Mesenchymal stem cell (in vitro differentiated cells and primary cell): Measurements from ENCODE around the gene JPH2.

Source experiments
- DNase-seq: peaks from one replicate; pipeline ENCODE4 v3.0.0-alpha.2; 2013
- H2AFZ ChIP-seq: one replicate; pipeline ENCODE4 v1.6.1; 2013; ENCODE audit warnings: low read depth, mild to moderate bottlenecking, control low read depth, inconsistent platforms, low read length, moderate library complexity
- H2AK5ac ChIP-seq: 2 replicates; pipeline ENCODE4 v1.6.1; 2013; ENCODE audit warnings: low read length, moderate library complexity, mild to moderate bottlenecking, inconsistent platforms; ENCODE audit not compliant: severe bottlenecking
- H2BK120ac ChIP-seq: one replicate; pipeline ENCODE4 v1.6.1; 2013; ENCODE audit warnings: low read depth, mild to moderate bottlenecking, inconsistent platforms, low read length, moderate library complexity
- H2BK12ac ChIP-seq, 2 experiments: one replicate each; pipeline ENCODE4 v1.6.1; 2013; ENCODE audit warnings: inconsistent platforms in 2 of 2, low read length in 2 of 2, mild to moderate bottlenecking in 2 of 2, moderate library complexity in 2 of 2, control low read depth in 1 of 2
- H2BK15ac ChIP-seq: one replicate; pipeline ENCODE4 v1.6.1; 2013; ENCODE audit warnings: mild to moderate bottlenecking, low read depth, inconsistent platforms; ENCODE audit not compliant: poor library complexity, severe bottlenecking
- H2BK5ac ChIP-seq: 2 replicates; pipeline ENCODE4 v1.6.1; 2013; ENCODE audit warnings: low read depth, mild to moderate bottlenecking, low read length, control low read depth, inconsistent platforms; ENCODE audit not compliant: poor library complexity, severe bottlenecking
- H3K14ac ChIP-seq, 2 experiments: one replicate each; pipeline ENCODE4 v1.6.1; 2013; ENCODE audit warnings: inconsistent platforms in 2 of 2, low read length in 2 of 2, control low read depth in 1 of 2, mild to moderate bottlenecking in 1 of 2, moderate library complexity in 1 of 2
- H3K18ac ChIP-seq, 2 experiments: one replicate each; pipeline ENCODE4 v1.6.1; 2013; ENCODE audit warnings: inconsistent platforms in 2 of 2, low read length in 2 of 2, control low read depth in 1 of 2, low read depth in 1 of 2, mild to moderate bottlenecking in 1 of 2
- H3K23ac ChIP-seq, 2 experiments: one replicate each; pipeline ENCODE4 v1.6.1; 2013; ENCODE audit warnings: inconsistent platforms in 2 of 2, low read length in 2 of 2, mild to moderate bottlenecking in 2 of 2, moderate library complexity in 2 of 2, control low read depth in 1 of 2
- H3K27ac ChIP-seq: 2 replicates; pipeline ENCODE4 v1.5.1; 2013; ENCODE audit warnings: mild to moderate bottlenecking, moderate library complexity, low read length, control low read depth, inconsistent platforms; ENCODE audit not compliant: poor library complexity, severe bottlenecking
- H3K27me3 ChIP-seq, 2 experiments: 2 replicates each; pipeline versions ENCODE4 v1.6.1 to v1.7.0; 2013; ENCODE audit warnings: low read length in 2 of 2, mild to moderate bottlenecking in 2 of 2, moderate library complexity in 2 of 2, control low read depth in 1 of 2, inconsistent platforms in 1 of 2; ENCODE audit not compliant: control insufficient read depth in 1 of 2, insufficient read depth in 1 of 2
- H3K36me3 ChIP-seq, 2 experiments: 2 replicates each; pipeline versions ENCODE4 v1.6.1 to v1.7.0; 2013; ENCODE audit warnings: low read length in 2 of 2, control low read depth in 1 of 2, inconsistent platforms in 1 of 2, low read depth in 1 of 2, mild to moderate bottlenecking in 1 of 2; ENCODE audit not compliant: insufficient read depth in 2 of 2, control insufficient read depth in 1 of 2
- H3K4ac ChIP-seq, 2 experiments: one replicate each; pipeline ENCODE4 v1.6.1; 2013; ENCODE audit warnings: inconsistent platforms in 2 of 2, low read length in 2 of 2, mild to moderate bottlenecking in 2 of 2, moderate library complexity in 2 of 2, control low read depth in 1 of 2, low read depth in 1 of 2
- H3K4me1 ChIP-seq: 2 replicates; pipeline ENCODE4 v1.6.1; 2013; ENCODE audit warnings: low read depth, low read length, control low read depth; ENCODE audit not compliant: control insufficient read depth, insufficient read depth
- H3K4me2 ChIP-seq: 2 replicates; pipeline ENCODE4 v1.6.1; 2013; ENCODE audit warnings: low read length, mild to moderate bottlenecking, inconsistent platforms; ENCODE audit not compliant: poor library complexity, severe bottlenecking
- H3K4me3 ChIP-seq, 2 experiments: 2 replicates each; pipeline versions ENCODE4 v1.5.1 to v1.7.0; 2013; ENCODE audit warnings: low read length in 2 of 2, mild to moderate bottlenecking in 2 of 2, control low read depth in 1 of 2, low read depth in 1 of 2; ENCODE audit not compliant: insufficient read depth in 1 of 2
- H3K79me1 ChIP-seq: replicated peaks from 2 replicates; pipeline ENCODE4 v1.6.1; 2013; ENCODE audit warnings: mild to moderate bottlenecking, control low read depth, low read length, inconsistent platforms; ENCODE audit not compliant: poor library complexity, severe bottlenecking
- H3K9ac ChIP-seq: 2 replicates; pipeline ENCODE4 v1.7.0; 2013; ENCODE audit warnings: mild to moderate bottlenecking, low read length, moderate library complexity
- H3K9me3 ChIP-seq: 2 replicates; pipeline ENCODE4 v1.7.0; 2013; ENCODE audit warnings: mild to moderate bottlenecking, low read length; ENCODE audit not compliant: control insufficient read depth
- H4K8ac ChIP-seq: one replicate; pipeline ENCODE4 v1.6.1; 2013; ENCODE audit warnings: inconsistent platforms, mild to moderate bottlenecking, low read length, moderate library complexity
- H4K91ac ChIP-seq: one replicate; pipeline ENCODE4 v1.6.1; 2013; ENCODE audit warnings: mild to moderate bottlenecking, low read length, inconsistent platforms
- WGBS: methylation state at CpG from one replicate; pipeline ENCODE4 v1.1.7; 2013; ENCODE audit warnings: mixed read lengths; 5-methylcytosine and 5-hydroxymethylcytosine counted together

JPH2 gene

GRCh38 chr20:44159125-44159524 is 27.9 kb downstream of the JPH2 start:
- Histone ChIP-seq H3K9me3 (no peaks in the 10 kb centered on the region), H3K27ac (no peak overlapping the region)

GRCh38 chr20:44157061-44157460 is 29.9 kb downstream of the JPH2 start:
- Histone ChIP-seq H2BK15ac (no peak overlapping the region), H3K79me1 (no peaks in the 10 kb centered on the region), H2AK5ac (no peak overlapping the region), H3K18ac (no peak overlapping the region), H2BK120ac (no peak overlapping the region), H2BK12ac (no peak overlapping the region), H3K23ac (no peak overlapping the region), H3K27me3 (peaks cover 0 to 63% of the 10 kb centered on the region in 2 experiments), H3K4ac (no peak overlapping the region), H3K36me3 (peaks cover 0 to 10% of the 10 kb centered on the region in 2 experiments), H3K14ac (no peak overlapping the region), H4K8ac (no peak overlapping the region), H3K27ac (no peak overlapping the region), H3K4me1 (peaks cover 1% of the 10 kb centered on the region), H3K9ac (no peak overlapping the region), H3K4me3 (no peak overlapping the region), H4K91ac (no peak overlapping the region), H3K4me2 (no peak overlapping the region), H2BK5ac (no peak overlapping the region), H2AFZ (no peak overlapping the region), H3K9me3 (no peaks in the 10 kb centered on the region)
- DNase-seq = no peak
- 98% methylated on average over 5 of the region's 5 CpGs for WGBS

More at GRCh38 chr20:44159125-44159524, 27.9 kb downstream of the JPH2 start:
- Histone ChIP-seq H2BK5ac (no peak overlapping the region), H3K27me3 (peaks cover 0 to 78% of the 10 kb centered on the region in 2 experiments), H2AK5ac (no peak overlapping the region), H3K36me3 (peaks cover 0 to 10% of the 10 kb centered on the region in 2 experiments), H2AFZ (no peak overlapping the region), H2BK15ac (no peak overlapping the region), H2BK120ac (no peak overlapping the region), H3K4me3 (no peak overlapping the region), H3K18ac (no peak overlapping the region), H3K4ac (no peak overlapping the region), H2BK12ac (no peak overlapping the region), H4K91ac (no peak overlapping the region), H3K79me1 (no peaks in the 10 kb centered on the region), H3K14ac (no peak overlapping the region), H4K8ac (no peak overlapping the region), H3K4me2 (no peak overlapping the region), H3K9ac (no peak overlapping the region), H3K23ac (no peak overlapping the region), H3K4me1 (peaks cover 1% of the 10 kb centered on the region)
- WGBS = 96% methylated on average over 2 of the region's 2 CpGs
- DNase-seq = no peak

- Histone ChIP-seq H2AFZ (no peak overlapping the region), H4K8ac (no peak overlapping the region), H3K4me1 (peaks cover 1% of the 10 kb centered on the region), H2AK5ac (no peak overlapping the region), H4K91ac (no peak overlapping the region), H3K23ac (no peak overlapping the region), H3K36me3 (peaks cover 0 to 2% of the 10 kb centered on the region in 2 experiments), H3K79me1 (peaks cover 2% of the 10 kb centered on the region), H2BK120ac (no peak overlapping the region), H2BK5ac (no peak overlapping the region), H3K4me3 (no peak overlapping the region), H2BK12ac (no peak overlapping the region), H3K18ac (no peak overlapping the region), H3K9ac (peak overlapping the region; percentile 8), H3K27ac (no peak overlapping the region), H3K9me3 (no peaks in the 10 kb centered on the region), H3K27me3 (peaks cover 0 to 48% of the 10 kb centered on the region in 2 experiments), H3K14ac (peak overlapping the region in 1 of 2 experiments; percentile 69), H2BK15ac (no peak overlapping the region), H3K4ac (no peak overlapping the region), H3K4me2 (no peak overlapping the region)
- peak; percentile 7 for DNase-seq
- 67% methylated on average over 6 of the region's 7 CpGs for WGBS
Measured at GRCh38 chr20:44154521-44155001, 32.4 kb downstream of the JPH2 start.

GRCh38 chr20:44153636-44154043 is 33.3 kb downstream of the JPH2 start:
- Histone ChIP-seq H4K8ac (no peak overlapping the region), H2AFZ (no peak overlapping the region), H3K4ac (no peak overlapping the region), H2BK12ac (no peak overlapping the region), H2BK15ac (no peak overlapping the region), H3K18ac (no peak overlapping the region), H2AK5ac (no peak overlapping the region), H3K14ac (no peak overlapping the region), H2BK120ac (no peak overlapping the region), H3K4me3 (no peak overlapping the region), H3K23ac (no peak overlapping the region), H3K4me2 (no peak overlapping the region), H3K4me1 (no peaks in the 10 kb centered on the region), H3K9me3 (no peaks in the 10 kb centered on the region), H4K91ac (no peak overlapping the region), H3K27ac (no peak overlapping the region), H3K9ac (no peak overlapping the region), H2BK5ac (no peak overlapping the region), H3K27me3 (peaks cover 0 to 43% of the 10 kb centered on the region in 2 experiments), H3K36me3 (no peaks in the 10 kb centered on the region), H3K79me1 (peaks cover 2% of the 10 kb centered on the region)
- DNase-seq = peak; percentile 50
- WGBS = 74% methylated on average over 6 of the region's 6 CpGs
